Stimulated activated CD4-positive, alpha-beta T cell treated with anti-CD3 and anti-CD28 coated beads, Interleukin-4, amount 100 ng/mL, for 4 hours (primary cell): ENCODE results near the gene HIGD1A.

Source experiments
- DNase-seq, 2 experiments: peaks; one replicate each; pipeline ENCODE4 v3.0.0-alpha.2; 2020

Gene HIGD1A

GRCh38 chr3:42733501-42734262 is 70.6 kb downstream of the HIGD1A start:
- no peak for DNase-seq
